Measurements from ENCODE around the gene ZBTB33. TPM values are rescaled to one million over a fixed set of nuclear protein-coding genes. Genes with fewer than 3 reads are reported as not detected.

The ZBTB33 gene
- total and polyA plus RNA-seq, 8 donors, result 0.58 to 15.1 (median 3.7) TPM

- TF ChIP-seq CTCF (IDR thresholded peaks at IDR 0.05) (no peak), POLR2AphosphoS5 (IDR thresholded peaks at IDR 0.05) (no peak), EP300 (IDR thresholded peaks at IDR 0.05) (no peak), POLR2A (IDR thresholded peaks at IDR 0.05) (no peak)
- Histone ChIP-seq H3K36me3 (no peaks in the 10 kb centered on the region), H3K4me3 (no peak overlapping the region), H3K27ac (no peak overlapping the region), H3K4me1 (no peaks in the 10 kb centered on the region), H3K9me3 (no peaks in the 10 kb centered on the region), H3K27me3 (peaks cover 2 to 15% (median 13%) of the 10 kb centered on the region in 3 donors)
- no peak for DNase-seq
- intact Hi-C loops (cut with DNase I; ENCODE audit: low total_unique reads), result no loop called here
- WGBS, 5 donors, result 28 to 41% (median 39%) methylated on average over 4 of the region's 4 CpGs
Observed at GRCh38 chrX:120301960-120302359, 51.3 kb downstream of the ZBTB33 start.

- no peak overlapping the region for H3K27ac ChIP-seq
- intact Hi-C loops (cut with DNase I; ENCODE audit: low total_unique reads), result no loop called here
- WGBS, 5 donors, result 3 to 18% (median 11%) methylated on average over 4 of the region's 4 CpGs
- peaks cover 4 to 15% (median 14%) of the 10 kb centered on the region in 3 donors for H3K27me3 ChIP-seq
- no peaks in the 10 kb centered on the region for H3K4me1 ChIP-seq
- no peak for TF ChIP-seq CTCF (IDR thresholded peaks at IDR 0.05)
- no peak for TF ChIP-seq POLR2AphosphoS5 (IDR thresholded peaks at IDR 0.05)
- TF ChIP-seq POLR2A (IDR thresholded peaks at IDR 0.05), result no peak
- no peak for TF ChIP-seq EP300 (IDR thresholded peaks at IDR 0.05)
- peak in 1 of 2 donors; percentile 55 for DNase-seq
- no peaks in the 10 kb centered on the region for H3K36me3 ChIP-seq
- no peaks in the 10 kb centered on the region for H3K9me3 ChIP-seq
- H3K4me3 ChIP-seq, result no peak overlapping the region
Observed at GRCh38 chrX:120302434-120302833, 51.8 kb downstream of the ZBTB33 start.

- Histone ChIP-seq H3K27ac (no peak overlapping the region), H3K36me3 (no peaks in the 10 kb centered on the region), H3K4me1 (peaks cover 0 to 9% (median 6%) of the 10 kb centered on the region in 4 donors), H3K27me3 (peaks cover 7 to 33% (median 31%) of the 10 kb centered on the region in 3 donors), H3K4me3 (no peak overlapping the region), H3K9me3 (peaks cover 0 to 1% (median under 1%) of the 10 kb centered on the region in 4 donors)
- 61 to 81% (median 72%) methylated on average over 7 to 8 of the region's 8 CpGs for WGBS, 5 donors
- intact Hi-C loops (cut with DNase I; ENCODE audit: low total_unique reads), result no loop called here
- DNase-seq, result no peak
- no peak for TF ChIP-seq CTCF (IDR thresholded peaks at IDR 0.05)
- TF ChIP-seq POLR2A (IDR thresholded peaks at IDR 0.05), result no peak
- TF ChIP-seq EP300 (IDR thresholded peaks at IDR 0.05), result no peak
- TF ChIP-seq POLR2AphosphoS5 (IDR thresholded peaks at IDR 0.05), result no peak
Observed at GRCh38 chrX:120304256-120304655, 53.6 kb downstream of the ZBTB33 start.

- Histone ChIP-seq H3K9me3 (peaks cover 0 to 10% (median 3%) of the 10 kb centered on the region in 4 donors), H3K27me3 (peaks cover 14 to 47% (median 43%) of the 10 kb centered on the region in 3 donors), H3K4me3 (no peak overlapping the region), H3K36me3 (no peaks in the 10 kb centered on the region), H3K4me1 (peaks cover 7 to 23% (median 19%) of the 10 kb centered on the region in 4 donors), H3K27ac (no peak overlapping the region)
- DNase-seq, result no peak
- WGBS, 5 donors, result 32 to 43% (median 41%) methylated on average over 8 to 11 of the region's 11 CpGs
- intact Hi-C loops (cut with DNase I; ENCODE audit: low total_unique reads), result no loop called here
- TF ChIP-seq EP300 (IDR thresholded peaks at IDR 0.05), result no peak
- no peak for TF ChIP-seq CTCF (IDR thresholded peaks at IDR 0.05)
Observed at GRCh38 chrX:120305531-120306141, 55.0 kb downstream of the ZBTB33 start.

Data from stomach (tissue), 9 donors.